Activated gamma-delta T cell treated with anti-CD3 and anti-CD28 coated beads, Interleukin-2, amount 50 U/mL, for 16 hours (primary cell): Measurements from ENCODE around the gene P2RX5.

ENCODE experiments used
- DNase-seq: peaks from one replicate; pipeline ENCODE4 v3.0.0-alpha.2; 2020; ENCODE audit warnings: low read depth

P2RX5 gene

GRCh38 chr17:3657588-3657869 is 38.4 kb downstream of the P2RX5 start:
- DNase-seq, result no peak

GRCh38 chr17:3656755-3657587 is 39.0 kb downstream of the P2RX5 start:
- DNase-seq, result no peak

GRCh38 chr17:3656353-3656752 is 39.6 kb downstream of the P2RX5 start:
- DNase-seq, result no peak

GRCh38 chr17:3655766-3656165 is 40.2 kb downstream of the P2RX5 start:
- DNase-seq, result no peak

GRCh38 chr17:3647769-3648555 is 48.0 kb downstream of the P2RX5 start:
- DNase-seq, result no peak

- no peak for DNase-seq
These were observed 48.7 kb downstream of the P2RX5 start for GRCh38 chr17:3647251-3647650.

GRCh38 chr17:3645310-3645709 is 50.6 kb downstream of the P2RX5 start:
- DNase-seq, result no peak

GRCh38 chr17:3643889-3644349 is 52.0 kb downstream of the P2RX5 start:
- no peak for DNase-seq

- no peak for DNase-seq
These were observed 54.1 kb downstream of the P2RX5 start for GRCh38 chr17:3641717-3642486.

GRCh38 chr17:3641014-3641413 is 54.9 kb downstream of the P2RX5 start:
- DNase-seq, result no peak

GRCh38 chr17:3639981-3640596 is 55.9 kb downstream of the P2RX5 start:
- no peak for DNase-seq

- no peak for DNase-seq
These were observed 59.0 kb downstream of the P2RX5 start for GRCh38 chr17:3636908-3637373.

- peak; percentile 93 for DNase-seq
These were observed 59.6 kb downstream of the P2RX5 start, which contains the start of the genes CTNS and SHPK for GRCh38 chr17:3636154-3636907. CTNS (plus strand) TSS chr17:3636760; CDS start chr17:3640207, 3,447 bp downstream. SHPK (minus strand) TSS chr17:3636250; CDS start chr17:3636219, 31 bp downstream.

- no peak for DNase-seq
These were observed 60.3 kb downstream of the P2RX5 start for GRCh38 chr17:3635474-3636153.

GRCh38 chr17:3632287-3632686 is 63.7 kb downstream of the P2RX5 start:
- DNase-seq, result no peak

- DNase-seq, result no peak
These were observed 65.2 kb downstream of the P2RX5 start for GRCh38 chr17:3630781-3631180.

- no peak for DNase-seq
These were observed 68.2 kb downstream of the P2RX5 start for GRCh38 chr17:3627769-3628167.

- DNase-seq, result no peak
These were observed 68.9 kb downstream of the P2RX5 start for GRCh38 chr17:3626831-3627768.
